HEK293 (cell line): ENCODE measurements around the gene MBD1.

Experiments
- CTCF ChIA-PET: fragments of 350-600 bp; formaldehyde crosslinking; extraction: SDS; loops from one replicate; lab custom pipeline; 2021; ENCODE audit warnings: antibody characterized with exemption; lab: Yijun Ruan, JAX
- POLR2A ChIA-PET: fragments of 300-600 bp; formaldehyde crosslinking; extraction: SDS; loops from one replicate; lab custom pipeline; 2020; ENCODE audit warnings: antibody characterized with exemption, inconsistent platforms; lab: Yijun Ruan, JAX
- H3K27ac ChIP-seq: fragments of 200-500 bp; sonication (Bioruptor generic); 2 replicates; pipeline ENCODE4 v1.5.1; 2014; ENCODE audit warnings: low read depth, low read length, control low read depth, inconsistent platforms; ENCODE audit errors: extremely low read depth
- H3K36me3 ChIP-seq, 2 experiments: fragments of 200-500 bp in 1 of 2; sonication (Bioruptor generic) in 1 of 2; 1 replicate in 1 of 2; 2 replicates in 1 of 2; pipeline ENCODE4 v1.5.1; 2014 to 2017; ENCODE audit warnings: inconsistent platforms in 2 of 2, low read length in 2 of 2; ENCODE audit not compliant: control insufficient read depth in 2 of 2, insufficient read depth in 1 of 2
- H3K4me1 ChIP-seq: fragments of 200-500 bp; sonication (Bioruptor generic); 2 replicates; pipeline ENCODE4 v1.5.1; 2014; ENCODE audit warnings: mild to moderate bottlenecking, low read length, inconsistent platforms; ENCODE audit not compliant: control insufficient read depth, insufficient read depth
- H3K4me3 ChIP-seq: 2 replicates; pipeline ENCODE4 v1.5.1; 2011; ENCODE audit warnings: low read depth, mild to moderate bottlenecking, control low read depth, low read length, moderate library complexity
- H3K9me3 ChIP-seq: fragments of 200-500 bp; sonication (Bioruptor generic); 2 replicates; pipeline ENCODE4 v1.5.1; 2014; ENCODE audit warnings: low read depth, low read length, inconsistent platforms; ENCODE audit not compliant: control insufficient read depth, insufficient read depth
- KLF8 ChIP-seq: fragments of 450-650 bp; formaldehyde crosslinking; IDR thresholded peaks from 2 replicates; pipeline ENCODE4 v1.5.1; 2016; ENCODE audit warnings: missing biosample characterization, missing genetic modification characterization
- REST ChIP-seq: fragments of 450-650 bp; formaldehyde crosslinking; IDR thresholded peaks from 2 replicates; pipeline ENCODE4 v1.5.1; 2016; ENCODE audit warnings: missing biosample characterization, missing genetic modification characterization
- SETDB1 ChIP-seq: IDR thresholded peaks from one replicate; pipeline ENCODE4 v1.6.1; 2017; ENCODE audit warnings: mild to moderate bottlenecking, low read length, moderate library complexity, mixed read lengths; ENCODE audit not compliant: insufficient read length
- SP7 ChIP-seq: fragments of 450-650 bp; formaldehyde crosslinking; IDR thresholded peaks from 2 replicates; pipeline ENCODE4 v1.5.1; 2016; ENCODE audit warnings: missing biosample characterization, missing genetic modification characterization
- ZBTB44 ChIP-seq: fragments of 450-650 bp; IDR thresholded peaks from 2 replicates; pipeline ENCODE4 v1.5.1; 2018; ENCODE audit warnings: missing biosample characterization, mild to moderate bottlenecking, missing genetic modification characterization
- ZFP3 ChIP-seq: fragments of 450-650 bp; formaldehyde crosslinking; IDR thresholded peaks from 2 replicates; pipeline ENCODE4 v1.5.1; 2016; ENCODE audit warnings: low read depth, missing biosample characterization, missing genetic modification characterization
- ZFP69B ChIP-seq: fragments of 450-650 bp; formaldehyde crosslinking; IDR thresholded peaks from 2 replicates; pipeline ENCODE4 v1.5.1; 2016; ENCODE audit warnings: missing biosample characterization, missing genetic modification characterization
- ZNF140 ChIP-seq: fragments of 450-650 bp; formaldehyde crosslinking; IDR thresholded peaks from 2 replicates; pipeline ENCODE4 v1.5.1; 2016; ENCODE audit warnings: missing biosample characterization, missing genetic modification characterization
- ZNF148 ChIP-seq: fragments of 450-650 bp; formaldehyde crosslinking; IDR thresholded peaks from 2 replicates; pipeline ENCODE4 v1.5.0; 2017; ENCODE audit warnings: missing biosample characterization, missing genetic modification characterization, borderline replicate concordance
- ZNF202 ChIP-seq: fragments of 450-650 bp; formaldehyde crosslinking; IDR thresholded peaks from 2 replicates; pipeline ENCODE4 v1.5.1; 2016; ENCODE audit warnings: missing biosample characterization, missing genetic modification characterization, borderline replicate concordance
- ZNF274 ChIP-seq, 2 experiments: fragments of 200-500 bp in 1 of 2; fragments of 450-650 bp in 1 of 2; sonication (Bioruptor generic) in 1 of 2; formaldehyde crosslinking in 1 of 2; IDR thresholded peaks; 2 replicates each; pipeline versions ENCODE4 v1.5.1 to v1.6.1; 2014 to 2016; ENCODE audit warnings: borderline replicate concordance in 1 of 2, inconsistent platforms in 1 of 2, low read length in 1 of 2, missing biosample characterization in 1 of 2, missing genetic modification characterization in 1 of 2
- ZNF324 ChIP-seq: fragments of 450-650 bp; formaldehyde crosslinking; IDR thresholded peaks from 2 replicates; pipeline ENCODE4 v1.5.1; 2016; ENCODE audit warnings: missing biosample characterization, missing genetic modification characterization
- ZNF624 ChIP-seq: fragments of 450-650 bp; formaldehyde crosslinking; IDR thresholded peaks from 2 replicates; pipeline ENCODE4 v1.5.1; 2017; ENCODE audit warnings: missing biosample characterization, missing genetic modification characterization
- ZNF645 ChIP-seq: fragments of 450-650 bp; formaldehyde crosslinking; IDR thresholded peaks from 2 replicates; pipeline ENCODE4; 2016; ENCODE audit warnings: missing biosample characterization, missing genetic modification characterization
- ZNF664 ChIP-seq: fragments of 450-650 bp; formaldehyde crosslinking; IDR thresholded peaks from 2 replicates; pipeline ENCODE4 v1.5.1; 2016; ENCODE audit warnings: missing biosample characterization, missing genetic modification characterization
- ZXDB ChIP-seq: fragments of 450-650 bp; formaldehyde crosslinking; IDR thresholded peaks from 2 replicates; pipeline ENCODE4 v1.5.1; 2016; ENCODE audit warnings: missing biosample characterization, missing genetic modification characterization
- TF ChIP-seq, protein P1 (sequence below): fragments of 450-650 bp; formaldehyde crosslinking; IDR thresholded peaks from 2 replicates; pipeline ENCODE4 v1.5.1; 2017; ENCODE audit warnings: missing biosample characterization, missing genetic modification characterization
- TF ChIP-seq, protein P2 (sequence below): fragments of 450-650 bp; formaldehyde crosslinking; IDR thresholded peaks from 2 replicates; pipeline ENCODE4 v1.5.1; 2017; ENCODE audit warnings: missing biosample characterization, missing genetic modification characterization
- TF ChIP-seq, protein P3 (sequence below): fragments of 450-650 bp; formaldehyde crosslinking; IDR thresholded peaks from 2 replicates; pipeline ENCODE4 v1.5.1; 2016; ENCODE audit warnings: missing biosample characterization, missing genetic modification characterization

MBD1 gene, protein sequence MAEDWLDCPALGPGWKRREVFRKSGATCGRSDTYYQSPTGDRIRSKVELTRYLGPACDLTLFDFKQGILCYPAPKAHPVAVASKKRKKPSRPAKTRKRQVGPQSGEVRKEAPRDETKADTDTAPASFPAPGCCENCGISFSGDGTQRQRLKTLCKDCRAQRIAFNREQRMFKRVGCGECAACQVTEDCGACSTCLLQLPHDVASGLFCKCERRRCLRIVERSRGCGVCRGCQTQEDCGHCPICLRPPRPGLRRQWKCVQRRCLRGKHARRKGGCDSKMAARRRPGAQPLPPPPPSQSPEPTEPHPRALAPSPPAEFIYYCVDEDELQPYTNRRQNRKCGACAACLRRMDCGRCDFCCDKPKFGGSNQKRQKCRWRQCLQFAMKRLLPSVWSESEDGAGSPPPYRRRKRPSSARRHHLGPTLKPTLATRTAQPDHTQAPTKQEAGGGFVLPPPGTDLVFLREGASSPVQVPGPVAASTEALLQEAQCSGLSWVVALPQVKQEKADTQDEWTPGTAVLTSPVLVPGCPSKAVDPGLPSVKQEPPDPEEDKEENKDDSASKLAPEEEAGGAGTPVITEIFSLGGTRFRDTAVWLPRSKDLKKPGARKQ

DNA sequence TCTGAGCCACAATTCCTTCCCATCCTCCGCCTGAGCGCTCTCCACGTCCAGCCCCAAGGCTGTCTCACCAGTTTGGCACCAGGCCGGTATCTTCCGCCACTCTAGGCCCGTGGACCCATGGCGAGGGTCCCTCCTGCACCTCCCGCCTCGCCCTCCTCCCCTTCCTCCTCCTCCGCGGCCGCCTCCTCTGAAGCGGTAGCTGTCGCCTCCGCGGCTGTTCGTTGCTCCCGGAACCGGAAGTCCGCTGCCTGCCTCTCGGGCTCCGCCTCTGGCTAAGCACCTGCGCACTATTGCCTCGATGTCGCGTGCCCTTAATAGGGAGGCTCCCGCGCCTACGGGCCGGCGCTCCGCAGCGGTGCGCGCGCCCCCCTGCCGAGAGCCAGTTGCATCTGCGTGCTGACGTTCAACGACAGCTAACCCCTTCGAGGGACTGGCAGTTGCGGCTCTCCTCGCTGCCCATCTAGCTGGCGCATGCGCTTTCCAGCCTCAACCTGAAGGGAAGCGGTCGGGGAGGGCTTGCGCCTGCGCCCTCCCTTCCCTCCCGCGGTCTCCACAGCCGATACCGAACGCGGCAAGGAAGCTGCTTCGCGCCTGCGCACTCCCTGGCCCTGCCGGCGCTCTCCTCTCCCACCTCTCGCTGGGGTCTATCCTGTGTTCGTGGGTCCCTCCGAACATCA, at the start of gene MBD1:
TSS of gene MBD1 (minus strand) at position 229 of the 677 bp plus-strand sequence. CDS start 1,531 bp downstream, outside the sequence.
- H3K9me3 ChIP-seq: no peaks in the 10 kb centered on the region
- peaks cover 6% of the 10 kb centered on the region; the same call in 1 of the 2 replicates for H3K4me1 ChIP-seq
- peaks cover 27 to 70% of the 10 kb centered on the region in 2 experiments for H3K36me3 ChIP-seq
- peak within 1 kb of the TSS; percentile 93 for H3K4me3 ChIP-seq
- ChIA-PET CTCF (interaction anchor here (0.8 to 2.9 kb wide), 6 partner anchors 13 to 235 kb away, joined by 3 to 10 read pairs (median 4); partner anchors contain the start of gene CFAP53), POLR2A (interaction anchor here (0.6 to 3.2 kb wide), 18 partner anchors 10 to 794 kb away, joined by 3 to 31 read pairs (median 4); partner anchors contain the start of genes C18orf32, CFAP53 and SKA1)
- H3K27ac ChIP-seq: peak within 1 kb of the TSS; percentile 74
- peak; percentile 86 for TF ChIP-seq ZXDB
- no peak; the same call in 1 of the 2 replicates for TF ChIP-seq ZBTB44 (tag by site-specific recombination)
- TF ChIP-seq SETDB1: no peak
- TF ChIP-seq SP7 (tag by site-specific recombination): peak; percentile 79
- TF ChIP-seq KLF8 (tag by site-specific recombination): peak; percentile 72; the same call in 1 of the 2 replicates
- no peak for TF ChIP-seq ZFP3 (tag by site-specific recombination)
- TF ChIP-seq, protein P1, sequence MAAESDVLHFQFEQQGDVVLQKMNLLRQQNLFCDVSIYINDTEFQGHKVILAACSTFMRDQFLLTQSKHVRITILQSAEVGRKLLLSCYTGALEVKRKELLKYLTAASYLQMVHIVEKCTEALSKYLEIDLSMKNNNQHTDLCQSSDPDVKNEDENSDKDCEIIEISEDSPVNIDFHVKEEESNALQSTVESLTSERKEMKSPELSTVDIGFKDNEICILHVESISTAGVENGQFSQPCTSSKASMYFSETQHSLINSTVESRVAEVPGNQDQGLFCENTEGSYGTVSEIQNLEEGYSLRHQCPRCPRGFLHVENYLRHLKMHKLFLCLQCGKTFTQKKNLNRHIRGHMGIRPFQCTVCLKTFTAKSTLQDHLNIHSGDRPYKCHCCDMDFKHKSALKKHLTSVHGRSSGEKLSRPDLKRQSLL: no peak; the same call in 1 of the 2 replicates
- TF ChIP-seq ZNF664 (tag by site-specific recombination): no peak
- TF ChIP-seq ZNF202: no peak
- no peak for TF ChIP-seq ZNF148
- no peak for TF ChIP-seq ZNF645 (tag by site-specific recombination)
- TF ChIP-seq ZFP69B: peak; percentile 63; the same call in 1 of the 2 replicates
- no peak for TF ChIP-seq ZNF624 (tag by site-specific recombination)
- no peak for TF ChIP-seq ZNF274 (IDR thresholded peaks at IDR 0.05; ENCODE audit: low read length)
- no peak for TF ChIP-seq ZNF274 (tag by site-specific recombination; IDR thresholded peaks at IDR 0.05; ENCODE audit: borderline replicate concordance)
- TF ChIP-seq, protein P2, sequence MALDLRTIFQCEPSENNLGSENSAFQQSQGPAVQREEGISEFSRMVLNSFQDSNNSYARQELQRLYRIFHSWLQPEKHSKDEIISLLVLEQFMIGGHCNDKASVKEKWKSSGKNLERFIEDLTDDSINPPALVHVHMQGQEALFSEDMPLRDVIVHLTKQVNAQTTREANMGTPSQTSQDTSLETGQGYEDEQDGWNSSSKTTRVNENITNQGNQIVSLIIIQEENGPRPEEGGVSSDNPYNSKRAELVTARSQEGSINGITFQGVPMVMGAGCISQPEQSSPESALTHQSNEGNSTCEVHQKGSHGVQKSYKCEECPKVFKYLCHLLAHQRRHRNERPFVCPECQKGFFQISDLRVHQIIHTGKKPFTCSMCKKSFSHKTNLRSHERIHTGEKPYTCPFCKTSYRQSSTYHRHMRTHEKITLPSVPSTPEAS (tag by site-specific recombination): no peak
- peak; percentile 80; the same call in 1 of the 2 replicates for TF ChIP-seq ZNF324 (tag by site-specific recombination)
- TF ChIP-seq, protein P3, sequence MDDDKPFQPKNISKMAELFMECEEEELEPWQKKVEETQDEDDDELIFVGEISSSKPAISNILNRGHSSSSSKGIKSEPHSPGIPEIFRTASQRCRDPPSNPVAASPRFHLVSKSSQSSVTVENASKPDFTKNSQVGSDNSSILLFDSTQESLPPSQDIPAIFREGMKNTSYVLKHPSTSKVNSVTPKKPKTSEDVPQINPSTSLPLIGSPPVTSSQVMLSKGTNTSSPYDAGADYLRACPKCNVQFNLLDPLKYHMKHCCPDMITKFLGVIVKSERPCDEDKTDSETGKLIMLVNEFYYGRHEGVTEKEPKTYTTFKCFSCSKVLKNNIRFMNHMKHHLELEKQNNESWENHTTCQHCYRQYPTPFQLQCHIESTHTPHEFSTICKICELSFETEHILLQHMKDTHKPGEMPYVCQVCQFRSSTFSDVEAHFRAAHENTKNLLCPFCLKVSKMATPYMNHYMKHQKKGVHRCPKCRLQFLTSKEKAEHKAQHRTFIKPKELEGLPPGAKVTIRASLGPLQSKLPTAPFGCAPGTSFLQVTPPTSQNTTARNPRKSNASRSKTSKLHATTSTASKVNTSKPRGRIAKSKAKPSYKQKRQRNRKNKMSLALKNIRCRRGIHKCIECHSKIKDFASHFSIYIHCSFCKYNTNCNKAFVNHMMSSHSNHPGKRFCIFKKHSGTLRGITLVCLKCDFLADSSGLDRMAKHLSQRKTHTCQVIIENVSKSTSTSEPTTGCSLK: no peak
- no peak for TF ChIP-seq ZNF140
- TF ChIP-seq REST (tag by site-specific recombination): no peak
